IPS-20b (cell line): ENCODE data around the gene ASPHD1.
A peak's percentile ranks its signal among the peaks of the same experiment; 100 is the strongest.
"Not testable (repeated sequence)": the region's sequence is repeated elsewhere in the genome, so short reads cannot be mapped to it uniquely, and the experiment has no call there.

Experiments
- H3K27ac ChIP-seq: one replicate; pipeline ENCODE4 v1.5.1; 2013; ENCODE audit warnings: low read length
- H3K27me3 ChIP-seq: 2 replicates; pipeline ENCODE4 v1.6.1; 2013; ENCODE audit warnings: mild to moderate bottlenecking, low read length, inconsistent platforms; ENCODE audit not compliant: insufficient read depth
- H3K36me3 ChIP-seq: 2 replicates; pipeline ENCODE4 v1.6.1; 2013; ENCODE audit warnings: low read depth, mild to moderate bottlenecking, inconsistent platforms, low read length, moderate library complexity; ENCODE audit not compliant: insufficient read depth
- H3K4me1 ChIP-seq: 2 replicates; pipeline ENCODE4 v1.6.1; 2013; ENCODE audit warnings: mild to moderate bottlenecking, control low read depth, inconsistent platforms, low read length, moderate library complexity; ENCODE audit not compliant: insufficient read depth
- H3K4me3 ChIP-seq: 2 replicates; pipeline ENCODE4 v1.5.1; 2013; ENCODE audit warnings: mild to moderate bottlenecking, low read length, inconsistent platforms
- H3K9ac ChIP-seq: 2 replicates; pipeline ENCODE4 v1.6.1; 2013; ENCODE audit warnings: low read depth, mild to moderate bottlenecking, inconsistent platforms, low read length, moderate library complexity
- H3K9me3 ChIP-seq: 2 replicates; pipeline ENCODE4 v1.6.1; 2013; ENCODE audit warnings: mild to moderate bottlenecking, low read depth, low read length, inconsistent platforms; ENCODE audit not compliant: insufficient read depth

ASPHD1 gene

GRCh38 chr16:29883987-29884386 lies 16.3 kb upstream of the ASPHD1 start:
- Histone ChIP-seq H3K4me3 (no peak overlapping the region), H3K9ac (no peak overlapping the region), H3K4me1 (no peaks in the 10 kb centered on the region), H3K36me3 (peaks cover 14% of the 10 kb centered on the region; the same call in 1 of the 2 replicates), H3K9me3 (no peaks in the 10 kb centered on the region), H3K27ac (no peak overlapping the region), H3K27me3 (no peaks in the 10 kb centered on the region)

DNA sequence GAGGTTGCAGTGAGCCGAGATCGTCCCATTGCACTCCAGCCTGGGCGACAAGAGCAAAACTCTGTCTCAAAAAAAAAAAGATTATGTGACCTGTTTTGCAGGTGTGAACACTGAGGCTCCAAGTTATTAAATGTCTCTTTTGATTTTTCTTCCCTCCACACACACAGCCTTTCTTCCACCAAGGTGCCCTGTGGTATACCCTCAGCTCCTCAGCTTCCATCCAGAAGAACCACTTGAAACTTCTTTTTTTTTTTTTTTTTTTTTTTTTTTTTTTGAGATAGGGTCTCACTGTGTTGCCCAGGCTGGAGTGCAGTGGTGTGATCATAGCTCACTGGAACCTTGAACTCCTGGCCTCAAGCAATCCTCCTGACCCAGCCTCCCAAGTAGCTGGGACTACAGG lies 10.9 kb upstream of the ASPHD1 start:
- not testable (repeated sequence) for H3K4me3 ChIP-seq, H3K9ac ChIP-seq, H3K27me3 ChIP-seq, H3K36me3 ChIP-seq, H3K4me1 ChIP-seq, H3K9me3 ChIP-seq, H3K27ac ChIP-seq

DNA sequence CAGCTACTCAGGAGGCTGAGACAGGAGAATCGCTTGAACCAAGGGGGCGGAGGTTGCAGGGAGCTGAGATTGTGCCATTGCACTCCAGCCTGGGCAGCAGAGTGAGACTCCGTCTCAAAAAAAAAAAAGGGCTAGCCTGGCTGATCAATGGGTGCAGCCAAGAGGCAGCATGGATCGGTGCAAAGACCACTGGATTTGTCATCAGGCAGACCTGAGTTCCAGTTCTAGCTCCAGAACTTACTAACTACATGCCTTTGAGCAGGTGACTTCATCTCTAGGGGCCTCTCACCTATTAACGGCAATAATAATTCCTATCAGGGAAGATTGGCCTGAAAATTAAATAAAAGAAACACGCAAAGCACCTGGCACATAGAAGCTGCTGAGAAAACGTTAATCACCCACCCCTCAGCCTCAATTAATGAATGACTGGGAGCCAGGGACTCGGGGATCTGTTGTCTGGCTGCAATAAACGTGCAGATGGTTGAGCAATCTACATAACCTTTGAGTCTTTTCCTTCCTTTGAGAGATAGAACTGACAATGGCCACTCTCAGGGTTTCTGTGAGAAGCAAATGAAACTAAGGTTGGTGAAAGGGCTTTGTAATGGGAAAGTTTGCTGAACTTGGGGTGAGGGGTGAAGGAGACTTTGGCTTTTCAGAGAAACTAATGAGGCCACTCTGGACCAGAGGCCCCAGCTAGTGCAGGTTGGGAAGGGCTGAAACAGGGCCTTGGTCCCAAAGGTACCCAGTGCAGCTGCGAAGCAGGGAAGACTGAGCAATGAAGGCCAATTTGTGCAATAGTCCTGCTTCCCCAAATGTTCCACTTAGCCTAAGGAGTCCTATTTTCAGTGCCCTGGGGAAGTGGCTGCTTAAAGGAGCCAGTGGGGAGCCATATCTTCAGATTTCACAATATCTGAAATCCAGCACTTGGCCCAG lies 8.5 kb upstream of the ASPHD1 start:
- Histone ChIP-seq H3K4me1 (no peaks in the 10 kb centered on the region), H3K36me3 (no peaks in the 10 kb centered on the region), H3K4me3 (no peak overlapping the region), H3K27me3 (no peaks in the 10 kb centered on the region), H3K27ac (no peak overlapping the region), H3K9ac (no peak overlapping the region), H3K9me3 (no peaks in the 10 kb centered on the region)

DNA sequence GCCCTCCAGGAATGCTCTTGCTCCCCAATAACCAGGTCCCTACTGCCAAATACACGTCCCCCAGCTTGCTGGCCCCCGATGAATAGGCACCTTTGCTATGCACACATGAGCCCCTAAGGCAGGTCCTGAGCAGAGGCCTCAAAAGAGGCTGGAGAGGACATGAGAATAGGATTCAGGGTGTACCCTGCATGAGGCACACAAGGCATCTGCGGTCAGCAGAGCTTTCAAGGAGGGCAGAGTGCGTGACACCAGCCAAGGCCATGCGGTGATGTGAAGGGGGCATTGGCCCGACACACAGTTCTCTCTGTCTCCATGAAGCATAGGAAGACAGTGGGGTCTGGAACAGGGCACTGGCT lies 7.9 kb upstream of the ASPHD1 start:
- no peak overlapping the region for H3K4me3 ChIP-seq
- H3K27ac ChIP-seq, result no peak overlapping the region
- no peaks in the 10 kb centered on the region for H3K9me3 ChIP-seq

DNA sequence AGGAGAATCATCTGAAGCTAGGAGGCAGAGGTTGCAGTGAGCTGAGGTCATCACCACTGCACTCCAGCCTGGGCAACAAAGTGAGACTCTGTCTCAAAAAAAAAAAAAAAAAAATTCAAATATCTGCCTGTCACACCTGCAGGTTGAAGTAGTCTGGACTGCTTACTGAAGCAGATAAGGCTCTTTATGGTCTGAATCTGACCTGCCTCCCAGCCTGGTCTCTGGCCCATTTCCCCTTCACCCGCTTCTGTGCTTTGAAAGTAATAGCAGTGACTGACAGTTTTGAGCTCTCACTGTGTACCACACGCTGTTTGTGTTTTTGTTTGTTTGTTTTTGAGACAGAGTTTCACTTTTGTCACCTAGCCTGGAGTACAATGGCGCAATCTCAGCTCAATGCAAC lies 6.7 kb upstream of the ASPHD1 start:
- no peak overlapping the region for H3K9ac ChIP-seq
- no peaks in the 10 kb centered on the region for H3K27me3 ChIP-seq
- no peaks in the 10 kb centered on the region for H3K9me3 ChIP-seq
- H3K4me3 ChIP-seq, result no peak overlapping the region
- 0 out of 2 replicates have a peak, but pooled peaks cover 2% of the 10 kb centered on the region for H3K4me1 ChIP-seq
- no peaks in the 10 kb centered on the region for H3K36me3 ChIP-seq
- no peak overlapping the region for H3K27ac ChIP-seq

More for the DNA sequence above, 7.9 kb upstream of the ASPHD1 start:
- no peaks in the 10 kb centered on the region for H3K36me3 ChIP-seq
- H3K4me1 ChIP-seq, result 0 out of 2 replicates have a peak, but pooled peaks cover 2% of the 10 kb centered on the region
- H3K9ac ChIP-seq, result no peak overlapping the region
- H3K27me3 ChIP-seq, result no peaks in the 10 kb centered on the region

- 0 out of 2 replicates have a peak, but pooled peaks cover 2% of the 10 kb centered on the region for H3K4me1 ChIP-seq
- H3K27me3 ChIP-seq, result no peaks in the 10 kb centered on the region
- H3K27ac ChIP-seq, result no peak overlapping the region
- no peak overlapping the region for H3K9ac ChIP-seq
- H3K4me3 ChIP-seq, result no peak overlapping the region
- H3K9me3 ChIP-seq, result no peaks in the 10 kb centered on the region
- no peaks in the 10 kb centered on the region for H3K36me3 ChIP-seq
Observed at GRCh38 chr16:29894352-29894751, 5.9 kb upstream of the ASPHD1 start.

GRCh38 chr16:29896841-29897240 lies 3.4 kb upstream of the ASPHD1 start:
- Histone ChIP-seq H3K27ac (no peak overlapping the region), H3K4me1 (0 out of 2 replicates have a peak, but pooled peaks cover 2% of the 10 kb centered on the region), H3K4me3 (no peak overlapping the region), H3K9me3 (no peaks in the 10 kb centered on the region), H3K36me3 (no peaks in the 10 kb centered on the region), H3K27me3 (no peaks in the 10 kb centered on the region), H3K9ac (no peak overlapping the region)

DNA sequence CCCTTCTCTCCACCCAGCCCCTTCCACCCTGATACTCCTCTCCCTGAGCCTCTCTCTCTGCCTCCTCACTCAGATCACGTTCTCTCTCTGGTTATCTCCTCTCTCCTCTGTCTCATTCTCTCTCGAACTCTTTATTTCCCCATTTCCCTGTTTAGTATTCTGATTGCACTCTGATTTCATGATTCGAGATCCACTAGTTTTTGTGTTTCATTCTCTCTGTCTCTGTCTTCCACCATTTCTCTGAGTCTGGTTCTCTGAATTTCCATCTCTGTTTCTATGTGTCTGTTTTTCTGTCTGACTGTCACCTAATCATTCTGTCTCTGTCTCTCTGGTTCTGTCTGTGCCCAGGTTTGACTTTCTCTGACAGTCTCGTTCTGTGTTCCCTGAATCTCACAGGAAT lies 3.0 kb upstream of the ASPHD1 start:
- Histone ChIP-seq H3K4me3 (no peak overlapping the region), H3K4me1 (0 out of 2 replicates have a peak, but pooled peaks cover 2% of the 10 kb centered on the region), H3K27ac (no peak overlapping the region), H3K27me3 (no peaks in the 10 kb centered on the region), H3K9me3 (no peaks in the 10 kb centered on the region), H3K9ac (no peak overlapping the region; the same call in 1 of the 2 replicates), H3K36me3 (no peaks in the 10 kb centered on the region)

GRCh38 chr16:29898135-29898803 lies 2.0 kb upstream of the ASPHD1 start:
- 0 out of 2 replicates have a peak, but pooled peaks cover 2% of the 10 kb centered on the region for H3K4me1 ChIP-seq
- no peaks in the 10 kb centered on the region for H3K9me3 ChIP-seq
- peak overlapping the region; percentile 93 for H3K4me3 ChIP-seq
- 0 out of 2 replicates have a peak, but pooled peaks cover under 1% of the 10 kb centered on the region for H3K36me3 ChIP-seq
- H3K9ac ChIP-seq, result peak overlapping the region; percentile 79; the same call in 1 of the 2 replicates
- no peak overlapping the region for H3K27ac ChIP-seq
- H3K27me3 ChIP-seq, result no peaks in the 10 kb centered on the region

DNA sequence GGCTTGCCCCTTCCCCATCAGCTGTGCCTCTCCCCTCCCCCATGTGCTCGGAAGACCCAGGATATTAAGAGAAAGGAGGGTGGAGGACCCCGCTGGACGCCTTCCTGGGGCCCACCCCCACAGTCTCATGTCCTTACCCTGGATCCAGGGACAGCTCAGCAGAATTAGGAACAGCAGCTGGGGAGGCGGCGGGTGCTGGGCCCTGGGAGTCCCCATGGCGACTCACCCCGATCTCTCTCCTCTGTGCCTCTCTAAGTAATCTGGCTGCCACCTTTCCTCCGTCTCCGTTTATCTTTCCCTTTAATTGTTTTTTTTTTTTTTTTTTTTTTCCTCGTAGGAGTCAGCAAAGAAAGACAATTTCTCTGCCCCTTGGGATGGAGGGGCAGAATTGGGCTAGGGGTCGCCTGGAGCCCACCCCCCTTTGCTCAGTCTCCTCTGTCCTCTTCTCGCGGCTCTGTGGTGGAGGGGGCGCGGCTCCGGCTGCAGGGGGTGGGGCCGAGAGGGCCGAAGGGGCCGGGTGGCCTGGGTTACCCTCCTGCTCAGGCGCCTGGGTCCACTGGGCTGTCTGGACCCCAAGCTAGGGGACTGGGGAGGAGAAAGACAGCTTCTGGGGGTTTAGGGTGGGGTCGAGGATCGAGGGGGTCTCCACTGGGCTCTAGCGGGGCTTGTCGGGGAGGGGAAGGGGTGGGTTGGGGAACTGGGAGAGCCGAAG lies 1.3 kb upstream of the ASPHD1 start:
- Histone ChIP-seq H3K9ac (peak overlapping the region; percentile 79; the same call in 1 of the 2 replicates), H3K27me3 (no peaks in the 10 kb centered on the region)

DNA sequence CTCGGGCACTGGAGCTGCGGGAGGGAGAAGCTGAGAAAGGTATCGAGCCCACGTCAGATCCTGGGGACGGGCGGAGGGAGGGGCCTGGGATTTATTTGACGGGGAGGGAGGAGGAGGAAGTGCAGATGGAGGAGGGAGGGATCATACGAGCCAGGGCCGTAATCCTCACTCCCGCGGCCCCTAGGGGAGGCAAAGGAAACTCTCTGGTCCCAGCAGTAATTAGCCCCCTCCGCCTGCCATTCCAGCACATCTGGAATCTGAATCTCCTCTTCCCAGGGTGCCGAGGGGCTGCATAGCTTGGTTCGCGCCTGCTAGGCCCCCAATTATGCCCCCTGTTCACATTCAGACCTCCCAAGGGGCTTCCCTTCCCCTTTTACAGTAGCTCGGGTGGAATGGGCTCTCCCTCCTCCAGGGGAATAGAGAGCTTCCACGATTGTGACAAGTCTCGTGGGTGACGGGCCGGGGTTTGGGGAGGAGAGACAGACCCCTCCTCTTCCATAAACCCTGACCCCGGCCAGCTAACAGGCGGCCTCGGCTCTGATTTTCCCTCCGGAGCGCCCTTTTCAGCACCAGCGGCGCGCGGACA lies 679 bp upstream of the ASPHD1 start, which contains the start of gene SEZ6L2:
Gene SEZ6L2 (minus strand): TSS at position 35 of the 586 bp plus-strand sequence. CDS start 531 bp downstream, outside the sequence.
- Histone ChIP-seq H3K36me3 (peaks cover 5% of the 10 kb centered on the region; the same call in 1 of the 2 replicates), H3K9me3 (no peaks in the 10 kb centered on the region), H3K4me3 (peak within 1 kb of the TSS; percentile 93), H3K27me3 (no peaks in the 10 kb centered on the region), H3K9ac (peak within 1 kb of the TSS; percentile 79; the same call in 1 of the 2 replicates), H3K27ac (no peak within 1 kb of the TSS), H3K4me1 (0 out of 2 replicates have a peak, but pooled peaks cover 2% of the 10 kb centered on the region)

More for the DNA sequence above, 1.3 kb upstream of the ASPHD1 start:
- Histone ChIP-seq H3K36me3 (0 out of 2 replicates have a peak, but pooled peaks cover 3% of the 10 kb centered on the region), H3K27ac (no peak overlapping the region), H3K4me3 (peak overlapping the region; percentile 93), H3K4me1 (0 out of 2 replicates have a peak, but pooled peaks cover 2% of the 10 kb centered on the region), H3K9me3 (no peaks in the 10 kb centered on the region)
